Measurements from ENCODE around the gene KDELR1. TPM values are rescaled to one million over a fixed set of nuclear protein-coding genes. Genes with fewer than 3 reads are reported as not detected.

The KDELR1 gene
- total and polyA plus RNA-seq, 8 donors = 159 to 187 (median 165) TPM

GRCh38 chr19:48415806-48416221 is 24.5 kb upstream of the KDELR1 start:
- Histone ChIP-seq H3K9me3 (no peaks in the 10 kb centered on the region), H3K36me3 (no peaks in the 10 kb centered on the region), H3K27ac (no peak overlapping the region), H3K27me3 (peaks cover 0 to 65% of the 10 kb centered on the region in 2 donors), H3K4me3 (peak overlapping the region in 1 of 2 donors; percentile 28), H3K4me1 (peaks cover 0 to 6% of the 10 kb centered on the region in 2 donors)
- no peak for TF ChIP-seq CTCF (IDR thresholded peaks at IDR 0.05)
- ATAC-seq (peak; percentile 6), DNase-seq (peak in 1 of 4 donors; percentile 70)
- intact Hi-C loops (cut with DNase I) = no loop called here

GRCh38 chr19:48415395-48415794 is 24.0 kb upstream of the KDELR1 start:
- no peaks in the 10 kb centered on the region for H3K36me3 ChIP-seq
- no peak for TF ChIP-seq CTCF (IDR thresholded peaks at IDR 0.05)
- H3K27ac ChIP-seq = no peak overlapping the region
- intact Hi-C loops (cut with DNase I) = no loop called here
- H3K9me3 ChIP-seq = no peaks in the 10 kb centered on the region
- DNase-seq = peak in 2 of 4 donors; percentile 90
- H3K4me3 ChIP-seq = peak overlapping the region in 1 of 2 donors; percentile 28
- H3K4me1 ChIP-seq = peaks cover 0 to 6% of the 10 kb centered on the region in 2 donors
- peak; percentile 94 for ATAC-seq
- H3K27me3 ChIP-seq = peaks cover 0 to 65% of the 10 kb centered on the region in 2 donors

- no peak for ATAC-seq
- Histone ChIP-seq H3K9me3 (no peaks in the 10 kb centered on the region), H3K27me3 (peaks cover 0 to 61% of the 10 kb centered on the region in 2 donors), H3K4me3 (no peak overlapping the region), H3K36me3 (no peaks in the 10 kb centered on the region), H3K4me1 (peaks cover 0 to 6% of the 10 kb centered on the region in 2 donors), H3K27ac (no peak overlapping the region)
- TF ChIP-seq CTCF (IDR thresholded peaks at IDR 0.05) = no peak
- intact Hi-C loops (cut with DNase I) = no loop called here
- DNase-seq = peak in 1 of 4 donors; percentile 71
Measured at GRCh38 chr19:48413879-48414587, 22.7 kb upstream of the KDELR1 start.

- no peak overlapping the region for H3K4me3 ChIP-seq
- DNase-seq (no peak), ATAC-seq (no peak)
- no peaks in the 10 kb centered on the region for H3K36me3 ChIP-seq
- H3K9me3 ChIP-seq = no peaks in the 10 kb centered on the region
- TF ChIP-seq CTCF (IDR thresholded peaks at IDR 0.05) = no peak
- no peak overlapping the region for H3K27ac ChIP-seq
- peaks cover 0 to 20% of the 10 kb centered on the region in 2 donors for H3K27me3 ChIP-seq
- H3K4me1 ChIP-seq = no peaks in the 10 kb centered on the region
- intact Hi-C loops (cut with DNase I) = no loop called here
Measured at GRCh38 chr19:48405850-48406249, 14.5 kb upstream of the KDELR1 start.

GRCh38 chr19:48405010-48405659 is 13.8 kb upstream of the KDELR1 start:
- no peak for ATAC-seq
- TF ChIP-seq CTCF (IDR thresholded peaks at IDR 0.05) = no peak
- intact Hi-C loops (cut with DNase I) = no loop called here

More at GRCh38 chr19:48405010-48405659, 13.8 kb upstream of the KDELR1 start:
- H3K27ac ChIP-seq = no peak overlapping the region
- no peaks in the 10 kb centered on the region for H3K9me3 ChIP-seq
- H3K27me3 ChIP-seq = peaks cover 0 to 20% of the 10 kb centered on the region in 2 donors
- DNase-seq = no peak
- H3K36me3 ChIP-seq = no peaks in the 10 kb centered on the region
- no peak overlapping the region for H3K4me3 ChIP-seq
- no peaks in the 10 kb centered on the region for H3K4me1 ChIP-seq
